Stimulated activated CD8-positive, alpha-beta memory T cell treated with anti-CD3 and anti-CD28 coated beads, Interleukin-4, amount 100 ng/mL, for 4 hours (primary cell): ENCODE data around the gene EXTL2.
"Not testable (repeated sequence)": the region's sequence is repeated elsewhere in the genome, so short reads cannot be mapped to it uniquely, and the experiment has no call there.

Experiments used
- DNase-seq, 2 donors: peaks; one replicate each; pipeline ENCODE4 v3.0.0-alpha.2; 2020; ENCODE audit warnings: low read depth in 2 of 2, low spot score in 1 of 2

The EXTL2 gene

GRCh38 chr1:100861379-100861778 is 33.3 kb downstream of the EXTL2 start:
- DNase-seq: no peak

- no peak for DNase-seq
Observed at GRCh38 chr1:100860397-100860991, 34.1 kb downstream of the EXTL2 start.

- DNase-seq: not testable (repeated sequence)
Observed at GRCh38 chr1:100855116-100855515, 39.5 kb downstream of the EXTL2 start.

- no peak for DNase-seq
Observed at GRCh38 chr1:100852976-100853375, 41.7 kb downstream of the EXTL2 start.

GRCh38 chr1:100851726-100852125 is 42.9 kb downstream of the EXTL2 start:
- DNase-seq: no peak

GRCh38 chr1:100847361-100848082 is 47.1 kb downstream of the EXTL2 start:
- DNase-seq: no peak

GRCh38 chr1:100843160-100843559 is 51.5 kb downstream of the EXTL2 start:
- DNase-seq: not testable (repeated sequence)

- DNase-seq: no peak
Observed at GRCh38 chr1:100835866-100836842, 58.5 kb downstream of the EXTL2 start.

GRCh38 chr1:100834777-100835660 is 59.6 kb downstream of the EXTL2 start:
- DNase-seq: no peak

GRCh38 chr1:100832694-100833428 is 61.8 kb downstream of the EXTL2 start:
- no peak for DNase-seq

- DNase-seq: not testable (repeated sequence)
Observed at GRCh38 chr1:100825666-100826065, 69.0 kb downstream of the EXTL2 start.
